Prostate gland (tissue), 2 donors: ENCODE results near the gene SLC35G2.

Experiments
- CTCF ChIP-seq, 4 experiments: fragments of 200-600 bp in 2 of 4; fragments of 450-650 bp in 2 of 4; sonication (generic) in 2 of 4; IDR thresholded peaks; 1 replicate in 3 of 4; 2 replicates in 1 of 4; pipeline ENCODE4 v1.5.1; 2016 to 2019; ENCODE audit warnings: antibody characterized with exemption in 4 of 4, mild to moderate bottlenecking in 2 of 4, moderate library complexity in 2 of 4
- POLR2AphosphoS5 ChIP-seq: sonication (generic); formaldehyde crosslinking; IDR thresholded peaks from one replicate; pipeline ENCODE4 v1.6.1; 2017; ENCODE audit warnings: antibody characterized with exemption

DNA sequence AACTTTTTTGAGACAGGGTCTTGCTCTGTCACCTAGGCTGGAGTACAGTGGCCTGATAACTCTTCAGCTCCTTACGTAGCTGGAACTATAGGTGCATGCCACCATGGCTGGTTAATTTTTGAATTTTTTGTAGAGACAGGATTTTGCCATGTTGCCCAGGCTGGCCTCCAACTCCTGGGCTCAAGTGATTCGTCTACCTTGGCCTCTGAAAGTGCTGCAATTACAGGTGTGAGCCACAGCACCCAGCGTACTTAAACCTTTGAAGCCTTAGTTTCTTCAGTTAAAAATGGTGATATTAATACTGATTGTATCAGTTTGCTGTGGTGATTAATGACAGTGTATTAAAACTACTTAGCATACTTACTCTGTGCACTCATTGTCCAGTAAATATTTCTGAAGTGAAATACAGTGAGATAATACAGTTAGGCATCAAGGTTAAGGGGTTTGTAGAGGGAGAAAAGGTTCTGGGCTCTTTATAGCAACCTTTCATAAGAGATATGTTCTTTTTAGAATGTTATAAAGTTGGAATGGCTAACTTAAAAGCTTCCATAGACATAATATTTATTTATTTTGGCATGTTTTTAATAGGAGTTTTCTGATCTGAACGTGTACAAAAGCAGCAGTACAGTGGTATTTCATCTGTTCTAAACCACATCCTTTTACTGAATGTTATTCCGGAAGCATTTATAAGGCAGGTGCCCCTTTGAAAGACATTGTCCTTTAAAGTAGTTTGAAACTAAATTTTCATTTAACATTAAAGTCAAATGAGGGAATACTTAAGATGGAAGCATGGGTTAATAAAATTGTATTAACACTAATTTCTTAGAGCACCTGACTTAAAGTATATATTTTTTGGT is 66.7 kb downstream of the SLC35G2 start:
- TF ChIP-seq CTCF (IDR thresholded peaks at IDR 0.05), result no peak
- no peak for TF ChIP-seq POLR2AphosphoS5
